ENCODE measurements around the gene TAS2R9. TPM values are rescaled to one million over a fixed set of nuclear protein-coding genes. Genes with fewer than 3 reads are reported as not detected.

TAS2R9 gene
- total and polyA plus RNA-seq, 2 donors (not counting 3 experiments of a cell fraction or from before 2014, with no cell fraction given), result not detected

DNA sequence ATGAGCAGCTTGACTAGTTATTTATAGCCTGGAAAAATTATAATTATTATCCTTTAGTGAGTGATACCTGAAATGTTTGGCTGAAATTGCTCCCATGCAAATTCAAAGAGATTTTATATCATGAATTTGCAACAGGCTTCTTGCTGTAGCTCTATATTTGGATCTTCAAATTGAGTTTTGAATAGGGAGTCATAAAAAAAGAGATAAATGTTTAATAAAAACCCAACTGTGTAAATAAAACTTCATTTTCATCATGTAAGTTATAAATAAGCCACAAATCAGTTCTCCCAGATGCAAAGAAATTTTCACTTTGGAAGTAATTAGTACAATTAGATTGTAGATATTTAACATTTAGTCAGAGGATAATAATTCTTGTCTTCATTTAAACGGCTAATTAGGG lies 2.8 kb downstream of the TAS2R9 start, which contains the start of gene TAS2R8:
Gene TAS2R8, minus strand, starts transcription at position 101 of the 400 bp plus-strand sequence. CDS start 306 bp downstream, outside the sequence.
- CTCF ChIA-PET, result no interaction called here
- POLR2A ChIA-PET, result no interaction called here

DNA sequence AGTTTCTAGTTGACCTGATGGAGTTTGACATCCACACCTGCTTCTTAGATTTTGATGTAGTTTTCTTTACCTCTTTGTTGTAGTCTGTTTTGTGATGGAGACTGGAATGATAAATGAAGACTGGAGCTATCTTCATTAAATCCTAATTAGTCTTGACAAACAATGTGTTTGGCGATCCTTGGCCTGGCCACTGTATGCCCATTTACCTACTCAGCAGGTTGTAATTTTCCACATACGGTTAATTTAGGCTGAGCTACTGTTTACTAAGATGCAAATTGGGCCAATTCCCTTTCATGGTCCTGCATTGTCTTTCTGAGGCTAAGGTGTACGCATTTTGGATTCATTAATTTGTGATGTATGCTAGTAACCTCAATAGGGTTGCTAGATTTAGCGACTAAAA lies 7.4 kb downstream of the TAS2R9 start, which contains the start of gene TAS2R7:
Gene TAS2R7, minus strand, starts transcription at position 41 of the 400 bp plus-strand sequence. CDS start 57 bp downstream, outside the sequence.
- TF ChIP-seq, protein P1, sequence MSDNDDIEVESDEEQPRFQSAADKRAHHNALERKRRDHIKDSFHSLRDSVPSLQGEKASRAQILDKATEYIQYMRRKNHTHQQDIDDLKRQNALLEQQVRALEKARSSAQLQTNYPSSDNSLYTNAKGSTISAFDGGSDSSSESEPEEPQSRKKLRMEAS (IDR thresholded peaks at IDR 0.05; ENCODE audit: insufficient read depth, insufficient read length), result no peak
- TF ChIP-seq POLR2AphosphoS5 (IDR thresholded peaks at IDR 0.05; ENCODE audit: insufficient read depth, low read depth, low read length) (no peak), GATA2 (IDR thresholded peaks at IDR 0.05; ENCODE audit: insufficient read depth, insufficient read length, low read depth, low read length) (no peak), JUN (IDR thresholded peaks at IDR 0.05; ENCODE audit: borderline replicate concordance, insufficient read depth, insufficient read length, low read depth) (no peak), EZH2 (IDR thresholded peaks at IDR 0.05; ENCODE audit: borderline replicate concordance, low read depth, low read length, severe bottlenecking) (no peak), MYC (IDR thresholded peaks at IDR 0.05; ENCODE audit: low read depth, low read length) (no peak)
- TF ChIP-seq, protein P2, sequence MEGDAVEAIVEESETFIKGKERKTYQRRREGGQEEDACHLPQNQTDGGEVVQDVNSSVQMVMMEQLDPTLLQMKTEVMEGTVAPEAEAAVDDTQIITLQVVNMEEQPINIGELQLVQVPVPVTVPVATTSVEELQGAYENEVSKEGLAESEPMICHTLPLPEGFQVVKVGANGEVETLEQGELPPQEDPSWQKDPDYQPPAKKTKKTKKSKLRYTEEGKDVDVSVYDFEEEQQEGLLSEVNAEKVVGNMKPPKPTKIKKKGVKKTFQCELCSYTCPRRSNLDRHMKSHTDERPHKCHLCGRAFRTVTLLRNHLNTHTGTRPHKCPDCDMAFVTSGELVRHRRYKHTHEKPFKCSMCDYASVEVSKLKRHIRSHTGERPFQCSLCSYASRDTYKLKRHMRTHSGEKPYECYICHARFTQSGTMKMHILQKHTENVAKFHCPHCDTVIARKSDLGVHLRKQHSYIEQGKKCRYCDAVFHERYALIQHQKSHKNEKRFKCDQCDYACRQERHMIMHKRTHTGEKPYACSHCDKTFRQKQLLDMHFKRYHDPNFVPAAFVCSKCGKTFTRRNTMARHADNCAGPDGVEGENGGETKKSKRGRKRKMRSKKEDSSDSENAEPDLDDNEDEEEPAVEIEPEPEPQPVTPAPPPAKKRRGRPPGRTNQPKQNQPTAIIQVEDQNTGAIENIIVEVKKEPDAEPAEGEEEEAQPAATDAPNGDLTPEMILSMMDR (IDR thresholded peaks at IDR 0.05; ENCODE audit: extremely low read depth in 1 of 2, insufficient read depth in 1 of 2, low read depth in 1 of 2, low read length in 2 of 2), result no peak
- no peak for FAIRE-seq
- Histone ChIP-seq H3K36me3 (ENCODE audit: control insufficient read depth in 2 of 2, extremely low read depth in 1 of 2, insufficient read depth in 2 of 2, low read length in 2 of 2) (no peaks in the 10 kb centered on the region), H3K4me2 (ENCODE audit: insufficient read depth, low read length) (no peak within 1 kb of the TSS), H3K27me3 (ENCODE audit: control insufficient read depth in 2 of 2, insufficient read depth in 2 of 2, low read length in 2 of 2) (peaks cover 6 to 41% of the 10 kb centered on the region in 2 experiments), H3K9me1 (replicated peaks; ENCODE audit: control insufficient read depth, extremely low read depth, insufficient read depth, low read length) (no peaks in the 10 kb centered on the region), H3K79me2 (ENCODE audit: control insufficient read depth, insufficient read depth, low read length) (no peaks in the 10 kb centered on the region), H3K9ac (replicated peaks; ENCODE audit: extremely low read depth, insufficient read depth, low read length) (no peak within 1 kb of the TSS), H3K4me1 (ENCODE audit: control insufficient read depth, extremely low read depth, insufficient read depth, low read length) (no peaks in the 10 kb centered on the region), H3K4me3 (replicated peaks in 1 of 3; ENCODE audit: insufficient read depth in 1 of 3, low read depth in 1 of 3, low read length in 3 of 3) (no peak within 1 kb of the TSS), H3K27ac (ENCODE audit: insufficient read depth, low read depth, low read length) (no peak within 1 kb of the TSS), H2AFZ (ENCODE audit: low read depth, low read length) (no peak within 1 kb of the TSS), H4K20me1 (replicated peaks; ENCODE audit: control insufficient read depth, extremely low read depth, insufficient read depth, low read length) (no peaks in the 10 kb centered on the region), H3K9me3 (replicated peaks; ENCODE audit: control insufficient read depth, insufficient read depth, low read length) (no peaks in the 10 kb centered on the region)
- POLR2A ChIA-PET, result no interaction called here
- no TSS peak for BruUV-seq (replicated peaks)
- intact Hi-C loops (cut with micrococcal nuclease) (no loop called here), dilution Hi-C loops (cut with MboI; ENCODE audit: extremely low pct_ligation_motif_present, low sequenced_read_pairs) (no loop called here)
- CTCF ChIA-PET, result no interaction called here
- DNase-seq (ENCODE audit: low read depth, low spot score), result no peak

More for the DNA sequence above, 2.8 kb downstream of the TAS2R9 start, which contains the start of gene TAS2R8:
- no peaks in the 10 kb centered on the region for H3K36me3 ChIP-seq (ENCODE audit: control insufficient read depth in 2 of 2, extremely low read depth in 1 of 2, insufficient read depth in 2 of 2, low read length in 2 of 2)
- H3K9me1 ChIP-seq (replicated peaks; ENCODE audit: control insufficient read depth, extremely low read depth, insufficient read depth, low read length), result no peaks in the 10 kb centered on the region
- TF ChIP-seq FOS (IDR thresholded peaks at IDR 0.05; ENCODE audit: borderline replicate concordance, insufficient read depth, low read length) (no peak), GATA2 (IDR thresholded peaks at IDR 0.05; ENCODE audit: insufficient read depth, insufficient read length, low read depth, low read length) (no peak), MYC (IDR thresholded peaks at IDR 0.05; ENCODE audit: low read depth, low read length) (no peak)
- TF ChIP-seq, protein P1 (IDR thresholded peaks at IDR 0.05; ENCODE audit: insufficient read depth, insufficient read length), result no peak
- TF ChIP-seq, protein P2 (IDR thresholded peaks at IDR 0.05; ENCODE audit: extremely low read depth in 1 of 2, insufficient read depth in 1 of 2, low read depth in 1 of 2, low read length in 2 of 2), result no peak
- no TSS peak for BruUV-seq (replicated peaks)
- intact Hi-C loops (cut with micrococcal nuclease) (no loop called here), dilution Hi-C loops (cut with MboI; ENCODE audit: extremely low pct_ligation_motif_present, low sequenced_read_pairs) (no loop called here)
- H2AFZ ChIP-seq (ENCODE audit: low read depth, low read length), result no peak within 1 kb of the TSS
- H3K9me3 ChIP-seq (replicated peaks; ENCODE audit: control insufficient read depth, insufficient read depth, low read length), result no peaks in the 10 kb centered on the region
- H3K9ac ChIP-seq (replicated peaks; ENCODE audit: extremely low read depth, insufficient read depth, low read length), result no peak within 1 kb of the TSS
- H3K4me2 ChIP-seq (ENCODE audit: insufficient read depth, low read length), result no peak within 1 kb of the TSS
- H3K4me3 ChIP-seq (replicated peaks in 1 of 3; ENCODE audit: insufficient read depth in 1 of 3, low read depth in 1 of 3, low read length in 3 of 3), result no peak within 1 kb of the TSS
- DNase-seq (ENCODE audit: low read depth, low spot score) (no peak), FAIRE-seq (no peak)
- no peaks in the 10 kb centered on the region for H4K20me1 ChIP-seq (replicated peaks; ENCODE audit: control insufficient read depth, extremely low read depth, insufficient read depth, low read length)
- H3K27me3 ChIP-seq (ENCODE audit: control insufficient read depth in 2 of 2, insufficient read depth in 2 of 2, low read length in 2 of 2), result peaks cover 4 to 23% of the 10 kb centered on the region in 2 experiments
- no peaks in the 10 kb centered on the region for H3K4me1 ChIP-seq (ENCODE audit: control insufficient read depth, extremely low read depth, insufficient read depth, low read length)
- no peaks in the 10 kb centered on the region for H3K79me2 ChIP-seq (ENCODE audit: control insufficient read depth, insufficient read depth, low read length)
- H3K27ac ChIP-seq (ENCODE audit: insufficient read depth, low read depth, low read length), result no peak within 1 kb of the TSS
